ENCODE measurements around the gene RBBP8NL.

GRCh38 chr20:62472941-62473585 lies 45.7 kb upstream of the RBBP8NL start:
- TF ChIP-seq POLR2A (IDR thresholded peaks at IDR 0.05; ENCODE audit: low read length): no peak
- no peak for TF ChIP-seq GATA1 (IDR thresholded peaks at IDR 0.05; ENCODE audit: low read depth, low read length)
